GM10248 (cell line): ENCODE results near the gene HS3ST2.

Experiments used
- CTCF ChIA-PET: fragments of 300-600 bp; sonication (Branson Sonifier 250); formaldehyde crosslinking; extraction: SDS; loops from one replicate; lab custom pipeline; 2021; ENCODE audit warnings: antibody characterized with exemption; lab: Yijun Ruan, JAX
- POLR2A ChIA-PET: fragments of 350-650 bp; sonication (Branson Sonifier 250); formaldehyde crosslinking; extraction: SDS; loops from one replicate; lab custom pipeline; 2020; ENCODE audit warnings: antibody characterized with exemption; lab: Yijun Ruan, JAX
- DNase-seq: peaks from one replicate; pipeline ENCODE4 v3.0.0; 2012; ENCODE audit errors: extremely low spot score
- TF ChIP-seq, protein P1 (sequence below): IDR thresholded peaks from 2 replicates; pipeline ENCODE4 v1.5.1; 2012; ENCODE audit warnings: mild to moderate bottlenecking, low read depth; ENCODE audit errors: extremely low read depth, missing control alignments, control extremely low read depth

HS3ST2 gene

DNA sequence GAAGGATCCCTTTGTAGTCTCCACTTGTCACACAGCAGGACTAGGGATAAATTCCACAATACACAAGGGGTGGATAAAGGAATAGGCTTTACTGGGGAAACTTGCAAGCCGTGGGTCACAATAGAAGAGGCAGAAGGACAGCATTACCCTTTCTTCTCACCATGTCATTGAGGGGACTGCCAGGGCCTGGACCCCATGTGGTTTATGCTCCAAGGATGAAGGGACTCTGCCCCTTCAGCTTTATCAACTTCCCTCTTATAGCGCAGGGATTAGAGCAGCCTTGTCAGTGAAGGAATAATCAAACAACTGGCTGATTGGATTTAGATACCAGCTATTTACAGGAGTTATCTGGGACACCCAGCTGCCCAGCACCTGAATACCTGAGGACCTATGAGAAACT is 89.8 kb downstream of the HS3ST2 start:
- TF ChIP-seq, protein P1, sequence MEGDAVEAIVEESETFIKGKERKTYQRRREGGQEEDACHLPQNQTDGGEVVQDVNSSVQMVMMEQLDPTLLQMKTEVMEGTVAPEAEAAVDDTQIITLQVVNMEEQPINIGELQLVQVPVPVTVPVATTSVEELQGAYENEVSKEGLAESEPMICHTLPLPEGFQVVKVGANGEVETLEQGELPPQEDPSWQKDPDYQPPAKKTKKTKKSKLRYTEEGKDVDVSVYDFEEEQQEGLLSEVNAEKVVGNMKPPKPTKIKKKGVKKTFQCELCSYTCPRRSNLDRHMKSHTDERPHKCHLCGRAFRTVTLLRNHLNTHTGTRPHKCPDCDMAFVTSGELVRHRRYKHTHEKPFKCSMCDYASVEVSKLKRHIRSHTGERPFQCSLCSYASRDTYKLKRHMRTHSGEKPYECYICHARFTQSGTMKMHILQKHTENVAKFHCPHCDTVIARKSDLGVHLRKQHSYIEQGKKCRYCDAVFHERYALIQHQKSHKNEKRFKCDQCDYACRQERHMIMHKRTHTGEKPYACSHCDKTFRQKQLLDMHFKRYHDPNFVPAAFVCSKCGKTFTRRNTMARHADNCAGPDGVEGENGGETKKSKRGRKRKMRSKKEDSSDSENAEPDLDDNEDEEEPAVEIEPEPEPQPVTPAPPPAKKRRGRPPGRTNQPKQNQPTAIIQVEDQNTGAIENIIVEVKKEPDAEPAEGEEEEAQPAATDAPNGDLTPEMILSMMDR = no peak
- ChIA-PET POLR2A (no interaction called here), CTCF (interaction anchor here (0.8 to 1.5 kb wide), 3 partner anchors 11 to 57 kb away, joined by 3 to 4 read pairs (median 3); no protein-coding TSS in a partner anchor)

DNA sequence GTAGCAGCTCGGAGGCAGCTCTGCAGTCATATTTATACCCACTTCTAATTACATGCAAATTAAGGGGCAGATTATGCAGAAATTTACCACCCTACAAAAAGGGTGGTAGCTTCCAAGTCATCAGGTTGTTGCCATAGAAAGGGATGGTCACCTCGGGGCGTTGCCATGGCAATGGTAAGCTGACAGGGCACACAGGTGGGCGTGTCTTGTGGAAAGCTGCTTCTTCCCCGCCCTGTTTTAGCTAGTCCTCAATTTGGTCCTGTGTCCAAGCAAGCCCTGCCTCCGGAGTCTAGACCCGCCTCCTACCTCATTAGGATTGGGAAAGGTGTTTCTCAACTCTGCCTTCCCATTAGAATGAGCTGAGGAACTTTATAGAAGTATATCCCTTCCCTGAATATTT is 98.7 kb downstream of the HS3ST2 start:
- ChIA-PET POLR2A (no interaction called here), CTCF (no interaction called here)
- DNase-seq = no peak
- TF ChIP-seq, protein P1 = no peak

More for the DNA sequence above, 89.8 kb downstream of the HS3ST2 start:
- no peak for DNase-seq

GRCh38 chr16:22915003-22915402 is 101.0 kb downstream of the HS3ST2 start:
- ChIA-PET POLR2A (no interaction called here), CTCF (interaction anchor here (1.2 to 1.3 kb wide), 3 partner anchors 9 to 16 kb away, joined by 3 to 6 read pairs (median 4); no protein-coding TSS in a partner anchor)
- TF ChIP-seq, protein P1 = no peak
- no peak for DNase-seq

- TF ChIP-seq, protein P1 = no peak
- DNase-seq = no peak
- ChIA-PET CTCF (no interaction called here), POLR2A (no interaction called here)
Observed at GRCh38 chr16:22923491-22923890, 109.5 kb downstream of the HS3ST2 start.

DNA sequence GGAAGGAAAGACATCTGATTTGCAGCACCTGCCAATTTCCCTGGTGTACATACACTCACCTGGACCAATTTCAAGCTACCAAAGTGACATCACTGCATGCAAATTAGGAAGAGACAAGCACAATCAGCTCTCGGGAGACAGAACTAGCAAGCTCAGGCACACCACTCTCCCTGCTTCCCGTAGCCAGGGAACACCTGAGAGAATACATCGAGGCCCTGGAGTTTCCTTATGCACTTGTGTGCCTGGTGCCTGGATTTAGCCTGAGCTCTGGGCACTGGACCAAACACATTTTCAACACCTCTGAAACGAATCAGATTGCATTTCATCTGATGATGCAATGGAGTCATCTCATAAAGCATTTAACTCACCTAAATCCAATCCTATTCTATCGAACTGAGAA is 110.5 kb downstream of the HS3ST2 start:
- TF ChIP-seq, protein P1 = no peak
- ChIA-PET POLR2A (no interaction called here), CTCF (interaction anchor here (0.9 kb wide), 1 partner anchor 10 kb away, joined by 3 read pairs; no protein-coding TSS in a partner anchor)
- no peak for DNase-seq

DNA sequence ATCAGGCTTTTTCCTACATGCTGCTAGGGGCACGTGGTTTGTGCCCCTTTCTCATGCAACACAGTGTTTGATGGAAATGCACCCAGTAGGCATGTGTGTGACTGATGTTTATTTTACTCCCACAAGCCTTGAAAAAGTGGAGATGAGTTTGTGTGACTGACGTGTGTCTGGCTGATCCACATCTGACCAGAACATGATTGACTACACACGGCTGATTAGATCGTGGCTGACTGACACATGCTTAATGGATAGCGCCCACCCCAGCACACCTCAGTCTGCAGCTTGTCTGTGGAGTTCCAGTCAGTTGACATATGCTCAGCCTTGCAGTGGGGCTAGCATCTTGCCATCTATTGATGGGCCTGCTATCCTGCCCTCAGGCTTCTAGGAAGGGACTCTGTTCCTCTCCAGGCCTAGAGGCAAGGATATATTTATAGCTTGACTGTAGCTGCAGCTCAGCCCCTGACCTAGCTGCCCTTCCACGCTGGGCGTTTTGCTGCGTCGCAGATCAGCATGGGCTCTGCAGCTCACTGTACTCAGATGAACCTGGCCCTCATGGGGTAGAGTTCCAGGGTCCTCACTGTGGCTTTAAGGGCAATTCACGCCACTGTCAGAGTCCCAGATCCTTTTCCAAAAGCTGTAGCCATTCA is 112.3 kb downstream of the HS3ST2 start:
- TF ChIP-seq, protein P1 = no peak
- DNase-seq = no peak
- CTCF ChIA-PET = interaction anchor here (0.7 to 1.4 kb wide), 2 partner anchors 27 to 248 kb away, joined by 3 to 4 read pairs; no protein-coding TSS in a partner anchor
- POLR2A ChIA-PET = no interaction called here
